ENCODE results near the gene TTYH1. TPM values are rescaled to one million over a fixed set of nuclear protein-coding genes. Genes with fewer than 3 reads are reported as not detected.

The TTYH1 gene
- total RNA-seq, 1 experiment from 2014 or later = not detected

GRCh38 chr19:54392105-54392504, 23.2 kb upstream of the TTYH1 start:
- DNase-seq (ENCODE audit: low read depth) = no peak

GRCh38 chr19:54393381-54393780, 21.9 kb upstream of the TTYH1 start:
- no peak for DNase-seq (ENCODE audit: low read depth)

GRCh38 chr19:54395685-54396084, 19.6 kb upstream of the TTYH1 start:
- DNase-seq (ENCODE audit: low read depth) = no peak

GRCh38 chr19:54399189-54399588, 16.1 kb upstream of the TTYH1 start:
- DNase-seq (ENCODE audit: low read depth) = no peak

- no peak for DNase-seq (ENCODE audit: low read depth)
Measured at GRCh38 chr19:54400913-54401312, 14.4 kb upstream of the TTYH1 start.

GRCh38 chr19:54403054-54403453, 12.2 kb upstream of the TTYH1 start:
- no peak for DNase-seq (ENCODE audit: low read depth)

- no peak for DNase-seq (ENCODE audit: low read depth)
Measured at GRCh38 chr19:54405628-54406027, 9.6 kb upstream of the TTYH1 start.

GRCh38 chr19:54407780-54408179, 7.5 kb upstream of the TTYH1 start:
- DNase-seq (ENCODE audit: low read depth) = no peak

- DNase-seq (ENCODE audit: low read depth) = no peak
Measured at GRCh38 chr19:54408456-54409026, 6.7 kb upstream of the TTYH1 start.

- DNase-seq (ENCODE audit: low read depth) = no peak
Measured at GRCh38 chr19:54411033-54411432, 4.2 kb upstream of the TTYH1 start.

GRCh38 chr19:54412877-54413276, 2.4 kb upstream of the TTYH1 start:
- DNase-seq (ENCODE audit: low read depth) = no peak

- DNase-seq (ENCODE audit: low read depth) = no peak
Measured at GRCh38 chr19:54414156-54414555, 1.1 kb upstream of the TTYH1 start.

GRCh38 chr19:54415901-54416673, 823 bp downstream of the TTYH1 start:
- DNase-seq (ENCODE audit: low read depth) = no peak

GRCh38 chr19:54416695-54417491, 1.6 kb downstream of the TTYH1 start:
- no peak for DNase-seq (ENCODE audit: low read depth)

- peak; percentile 78 for DNase-seq (ENCODE audit: low read depth)
Measured at GRCh38 chr19:54418030-54418929, 3.0 kb downstream of the TTYH1 start.

- DNase-seq (ENCODE audit: low read depth) = no peak
Measured at GRCh38 chr19:54418930-54419800, 3.9 kb downstream of the TTYH1 start.

- DNase-seq (ENCODE audit: low read depth) = no peak
Measured at GRCh38 chr19:54420068-54420382, 4.8 kb downstream of the TTYH1 start.

GRCh38 chr19:54420383-54421168, 5.3 kb downstream of the TTYH1 start:
- no peak for DNase-seq (ENCODE audit: low read depth)

GRCh38 chr19:54421169-54421516, 5.9 kb downstream of the TTYH1 start:
- DNase-seq (ENCODE audit: low read depth) = no peak

- DNase-seq (ENCODE audit: low read depth) = no peak
Measured at GRCh38 chr19:54421521-54421920, 6.3 kb downstream of the TTYH1 start.
